GM18907 (cell line): Measurements from ENCODE around the gene SLC43A3.

Experiments used
- ATAC-seq: cut with Tn5 transposase; IDR thresholded peaks from one replicate; pipeline ENCODE4 v1.9.1; 2021; ENCODE audit warnings: mild to moderate bottlenecking, moderate library complexity; ENCODE audit not compliant: unreplicated experiment

The SLC43A3 gene

GRCh38 chr11:57430952-57431351, 4.0 kb upstream of the SLC43A3 start:
- ATAC-seq, result no peak

GRCh38 chr11:57429946-57430345, 3.0 kb upstream of the SLC43A3 start:
- no peak for ATAC-seq

GRCh38 chr11:57428643-57429042, 1.7 kb upstream of the SLC43A3 start:
- ATAC-seq, result no peak

GRCh38 chr11:57427727-57428082, 784 bp upstream of the SLC43A3 start:
- ATAC-seq, result no peak

GRCh38 chr11:57426439-57426928, 437 bp downstream of the SLC43A3 start:
- ATAC-seq, result no peak

GRCh38 chr11:57425565-57426438, 1.1 kb downstream of the SLC43A3 start:
- no peak for ATAC-seq

GRCh38 chr11:57424792-57425564, 1.9 kb downstream of the SLC43A3 start:
- peak; percentile 94 for ATAC-seq

GRCh38 chr11:57424137-57424791, 2.7 kb downstream of the SLC43A3 start:
- ATAC-seq, result no peak

- ATAC-seq, result no peak
Measured at GRCh38 chr11:57422669-57423068, 4.3 kb downstream of the SLC43A3 start.

- ATAC-seq, result no peak
Measured at GRCh38 chr11:57421805-57422204, 5.1 kb downstream of the SLC43A3 start.

GRCh38 chr11:57421066-57421465, 5.9 kb downstream of the SLC43A3 start:
- no peak for ATAC-seq

GRCh38 chr11:57419146-57419545, 7.8 kb downstream of the SLC43A3 start:
- no peak for ATAC-seq

- no peak for ATAC-seq
Measured at GRCh38 chr11:57418131-57418530, 8.8 kb downstream of the SLC43A3 start.

GRCh38 chr11:57417056-57417455, 9.9 kb downstream of the SLC43A3 start:
- ATAC-seq, result no peak

GRCh38 chr11:57416436-57416835, 10.5 kb downstream of the SLC43A3 start:
- ATAC-seq, result no peak

- no peak for ATAC-seq
Measured at GRCh38 chr11:57414612-57415212, 12.2 kb downstream of the SLC43A3 start.

GRCh38 chr11:57413681-57414080, 13.2 kb downstream of the SLC43A3 start:
- ATAC-seq, result no peak

- ATAC-seq, result no peak
Measured at GRCh38 chr11:57410287-57410686, 16.6 kb downstream of the SLC43A3 start.

GRCh38 chr11:57409321-57410100, 17.4 kb downstream of the SLC43A3 start:
- no peak for ATAC-seq

GRCh38 chr11:57408771-57409170, 18.1 kb downstream of the SLC43A3 start:
- no peak for ATAC-seq
